Prostate gland (tissue), 2 donors: Measurements from ENCODE around the gene ORMDL1.

Experiments
- POLR2A ChIP-seq: fragments of 450-650 bp; IDR thresholded peaks from one replicate; pipeline ENCODE4 v1.6.1; 2016; ENCODE audit warnings: antibody characterized with exemption, mild to moderate bottlenecking
- TF ChIP-seq, protein P1 (sequence below), 4 experiments: fragments of 200-600 bp in 2 of 4; fragments of 450-650 bp in 2 of 4; sonication (generic) in 2 of 4; IDR thresholded peaks; 1 replicate in 3 of 4; 2 replicates in 1 of 4; pipeline ENCODE4 v1.5.1; 2016 to 2019; ENCODE audit warnings: antibody characterized with exemption in 4 of 4, mild to moderate bottlenecking in 2 of 4, moderate library complexity in 2 of 4

GRCh38 chr2:189821953-189822748 is 38.0 kb upstream of the ORMDL1 start:
- TF ChIP-seq, protein P1, sequence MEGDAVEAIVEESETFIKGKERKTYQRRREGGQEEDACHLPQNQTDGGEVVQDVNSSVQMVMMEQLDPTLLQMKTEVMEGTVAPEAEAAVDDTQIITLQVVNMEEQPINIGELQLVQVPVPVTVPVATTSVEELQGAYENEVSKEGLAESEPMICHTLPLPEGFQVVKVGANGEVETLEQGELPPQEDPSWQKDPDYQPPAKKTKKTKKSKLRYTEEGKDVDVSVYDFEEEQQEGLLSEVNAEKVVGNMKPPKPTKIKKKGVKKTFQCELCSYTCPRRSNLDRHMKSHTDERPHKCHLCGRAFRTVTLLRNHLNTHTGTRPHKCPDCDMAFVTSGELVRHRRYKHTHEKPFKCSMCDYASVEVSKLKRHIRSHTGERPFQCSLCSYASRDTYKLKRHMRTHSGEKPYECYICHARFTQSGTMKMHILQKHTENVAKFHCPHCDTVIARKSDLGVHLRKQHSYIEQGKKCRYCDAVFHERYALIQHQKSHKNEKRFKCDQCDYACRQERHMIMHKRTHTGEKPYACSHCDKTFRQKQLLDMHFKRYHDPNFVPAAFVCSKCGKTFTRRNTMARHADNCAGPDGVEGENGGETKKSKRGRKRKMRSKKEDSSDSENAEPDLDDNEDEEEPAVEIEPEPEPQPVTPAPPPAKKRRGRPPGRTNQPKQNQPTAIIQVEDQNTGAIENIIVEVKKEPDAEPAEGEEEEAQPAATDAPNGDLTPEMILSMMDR (IDR thresholded peaks at IDR 0.05), result no peak
- TF ChIP-seq POLR2A, result no peak
